ENCODE data around the gene AP4B1.

The AP4B1 gene

GRCh38 chr1:113875714-113876113 is 28.9 kb downstream of the AP4B1 start:
- no peak overlapping the region for H3K4me3 ChIP-seq (ENCODE audit: low read depth, low read length)
- in situ Hi-C loops (cut with HindIII; ENCODE audit: low sequenced_read_pairs), result no loop called here
- no peak for DNase-seq (ENCODE audit: low read depth, low spot score)
- no peak for TF ChIP-seq CTCF (IDR thresholded peaks at IDR 0.05; ENCODE audit: low read depth, low read length)

DNA sequence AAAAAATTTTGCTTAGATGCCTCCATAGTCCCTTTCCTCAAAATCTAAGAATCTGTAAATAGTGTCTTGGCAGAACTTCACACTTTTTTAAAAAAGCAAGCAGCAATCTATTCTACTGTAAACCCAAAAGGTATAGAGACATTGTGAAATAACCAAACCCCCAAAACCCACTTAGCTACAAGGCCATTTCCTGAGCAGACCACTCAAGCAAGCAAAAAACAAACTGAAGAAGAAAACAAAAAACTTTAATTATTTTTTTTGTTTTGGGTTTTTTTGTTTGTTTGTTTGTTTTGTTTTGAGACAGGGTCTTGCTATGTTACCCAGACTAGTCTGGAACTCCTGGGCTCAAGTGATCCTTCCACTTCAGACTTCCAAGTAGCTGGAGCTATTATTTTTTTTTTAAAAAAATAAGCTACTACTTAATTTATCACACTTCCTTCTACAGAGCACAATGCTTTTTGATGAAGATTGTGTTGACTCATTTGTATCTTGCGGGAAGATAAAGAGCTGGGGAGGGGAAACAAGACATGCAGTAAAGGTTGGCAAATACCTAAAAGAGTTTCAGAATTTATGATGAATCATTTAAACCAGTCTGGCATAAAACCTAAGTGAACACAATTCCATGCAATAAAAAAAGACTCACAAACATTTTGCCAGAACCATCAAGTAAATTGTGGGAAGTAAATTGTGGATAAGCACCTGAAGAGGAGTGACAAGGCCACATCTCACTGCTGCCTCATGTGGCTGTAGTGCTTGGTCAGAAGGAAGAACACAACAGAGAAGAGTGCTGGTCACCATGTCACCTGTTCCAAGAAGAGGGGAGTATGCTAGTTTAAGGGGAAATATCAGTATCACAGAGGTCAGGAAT is 30.4 kb downstream of the AP4B1 start:
- no peak for DNase-seq (ENCODE audit: low read depth, low spot score)
- peak; percentile 26 for TF ChIP-seq CTCF (IDR thresholded peaks at IDR 0.05; ENCODE audit: low read depth, low read length)
- in situ Hi-C loops (cut with HindIII; ENCODE audit: low sequenced_read_pairs), result no loop called here
- H3K4me3 ChIP-seq (ENCODE audit: low read depth, low read length), result no peak overlapping the region

DNA sequence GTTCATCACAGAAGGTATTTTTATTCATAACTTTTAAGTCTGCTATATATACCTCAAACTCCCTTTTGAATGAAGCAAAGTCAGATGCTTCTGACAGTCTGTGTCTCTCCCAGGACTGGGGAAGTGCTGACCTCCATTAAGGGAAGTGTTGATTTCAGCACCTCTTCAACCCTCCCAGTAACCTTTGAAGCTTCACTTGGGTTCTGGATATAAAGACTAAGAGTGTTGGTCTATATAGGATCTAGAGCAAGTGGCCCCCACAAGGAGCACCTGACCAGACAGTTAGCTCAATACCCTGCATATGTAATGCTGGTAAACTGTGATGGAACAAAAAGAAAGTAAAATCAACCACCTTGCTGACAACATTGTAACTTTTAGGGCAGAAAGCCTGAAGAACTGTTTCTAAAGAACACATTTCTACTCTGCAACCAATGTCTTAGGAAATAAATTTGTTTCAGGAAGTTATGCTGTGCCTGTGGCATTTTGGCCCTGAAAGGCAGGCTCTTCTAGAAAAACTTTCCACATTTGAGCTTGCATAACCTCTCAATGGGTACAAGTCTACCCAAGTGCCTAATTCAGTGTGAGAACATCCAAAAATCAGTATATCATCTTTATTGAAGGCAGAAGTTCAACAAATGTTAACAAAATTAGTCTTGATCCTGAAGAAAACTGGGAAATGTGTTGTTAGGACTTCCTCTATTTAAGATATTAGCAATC is 32.2 kb downstream of the AP4B1 start:
- in situ Hi-C loops (cut with HindIII; ENCODE audit: low sequenced_read_pairs), result no loop called here
- no peak for DNase-seq (ENCODE audit: low read depth, low spot score)
- TF ChIP-seq CTCF (IDR thresholded peaks at IDR 0.05; ENCODE audit: low read depth, low read length), result no peak
- no peak overlapping the region for H3K4me3 ChIP-seq (ENCODE audit: low read depth, low read length)

GRCh38 chr1:113871597-113872113 is 32.9 kb downstream of the AP4B1 start, which contains the start of gene PTPN22:
PTPN22 (minus strand) TSS chr1:113871712.
- in situ Hi-C loops (cut with HindIII; ENCODE audit: low sequenced_read_pairs), result no loop called here

GRCh38 chr1:113870778-113871177 is 33.8 kb downstream of the AP4B1 start:
- no peak for DNase-seq (ENCODE audit: low read depth, low spot score)
- TF ChIP-seq CTCF (IDR thresholded peaks at IDR 0.05; ENCODE audit: low read depth, low read length), result no peak
- no peak overlapping the region for H3K4me3 ChIP-seq (ENCODE audit: low read depth, low read length)
- in situ Hi-C loops (cut with HindIII; ENCODE audit: low sequenced_read_pairs), result no loop called here

More at GRCh38 chr1:113871597-113872113, 32.9 kb downstream of the AP4B1 start, which contains the start of gene PTPN22:
- peak; percentile 83 for DNase-seq (ENCODE audit: low read depth, low spot score)
- no peak for TF ChIP-seq CTCF (IDR thresholded peaks at IDR 0.05; ENCODE audit: low read depth, low read length)
- H3K4me3 ChIP-seq (ENCODE audit: low read depth, low read length), result no peak within 1 kb of the TSS

DNA sequence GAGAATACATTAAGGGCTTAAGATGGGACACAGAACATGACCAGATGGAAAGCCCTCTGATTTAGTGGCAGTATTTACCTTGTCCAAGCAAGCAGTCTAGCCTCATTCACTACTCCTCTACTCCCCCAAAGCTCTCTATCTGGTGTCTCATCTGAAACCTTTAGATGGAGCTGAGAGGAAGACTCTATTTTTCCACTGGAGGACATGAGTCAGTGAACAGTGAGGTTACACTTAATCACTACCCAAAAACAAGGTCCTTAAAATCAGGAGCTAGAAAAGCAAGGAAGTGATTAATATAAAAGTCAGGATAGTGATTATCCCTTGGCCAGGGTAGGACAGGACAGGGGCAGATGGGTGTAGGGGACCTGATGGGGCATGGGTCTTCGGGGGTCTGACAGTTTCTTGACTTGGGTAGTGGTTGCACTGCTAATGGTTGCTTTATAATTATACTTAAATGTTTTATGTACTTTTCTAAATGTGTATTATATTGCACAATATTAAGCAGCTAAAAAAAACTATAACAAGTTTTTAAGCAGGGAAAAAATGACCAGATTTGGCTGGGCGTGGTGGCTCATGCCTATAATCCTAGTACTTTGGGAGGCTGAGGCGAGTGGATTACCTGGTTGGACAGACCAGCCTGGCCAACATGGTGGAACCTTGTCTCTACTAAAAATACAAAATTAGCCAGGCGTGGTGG is 36.1 kb downstream of the AP4B1 start:
- no peak for TF ChIP-seq CTCF (IDR thresholded peaks at IDR 0.05; ENCODE audit: low read depth, low read length)
- in situ Hi-C loops (cut with HindIII; ENCODE audit: low sequenced_read_pairs), result no loop called here
- no peak overlapping the region for H3K4me3 ChIP-seq (ENCODE audit: low read depth, low read length)
- peak; percentile 23 for DNase-seq (ENCODE audit: low read depth, low spot score)

Data from astrocyte of the spinal cord (primary cell).